SK-N-SH (cell line): ENCODE results near the gene HSD3B7. TPM values are rescaled to one million over a fixed set of nuclear protein-coding genes. Genes with fewer than 3 reads are reported as not detected.
A peak's percentile ranks its signal among the peaks of the same experiment; 100 is the strongest.

Experiments
- CTCF ChIA-PET: fragments of 300-600, 350-600 bp; formaldehyde crosslinking; extraction: SDS; loops from one replicate; lab custom pipeline; 2021; lab: Yijun Ruan, JAX
- POLR2A ChIA-PET: fragments of 350-600 bp; sonication (Branson Sonifier 250); formaldehyde crosslinking; extraction: SDS; loops from one replicate; lab custom pipeline; 2020; ENCODE audit warnings: antibody characterized with exemption, inconsistent platforms; lab: Yijun Ruan, JAX
- DNase-seq: peaks from one replicate; pipeline ENCODE4 v3.0.0; 2012
- H2AFZ ChIP-seq: fragments of 200-600 bp; sonication (generic); 2 replicates; pipeline ENCODE4 v1.8.1; 2016; ENCODE audit warnings: antibody characterized with exemption, mild to moderate bottlenecking, low read depth
- H3F3A ChIP-seq: fragments of 200-600 bp; sonication (generic); replicated peaks from 2 replicates; pipeline ENCODE3; 2016; ENCODE audit warnings: antibody characterized with exemption, mild to moderate bottlenecking; ENCODE audit not compliant: insufficient read depth
- H3K27ac ChIP-seq, 2 experiments: fragments of 200-500 bp in 1 of 2; fragments of 200-600 bp in 1 of 2; sonication (Bioruptor generic) in 1 of 2; sonication (generic), shearing (Covaris generic) in 1 of 2; 2 replicates each; pipeline versions ENCODE4 v1.5.1 to v1.6.1; 2014 to 2016; ENCODE audit warnings: low read depth in 2 of 2, inconsistent platforms in 1 of 2, low read length in 1 of 2, mild to moderate bottlenecking in 1 of 2, mixed read lengths in 1 of 2
- H3K27me3 ChIP-seq: fragments of 200-600 bp; sonication (generic), shearing (Covaris generic); 2 replicates; pipeline ENCODE4 v1.6.1; 2016; ENCODE audit warnings: mixed run types; ENCODE audit not compliant: insufficient read depth
- H3K36me3 ChIP-seq, 2 experiments: fragments of 200-500 bp in 1 of 2; fragments of 200-600 bp in 1 of 2; sonication (Bioruptor generic) in 1 of 2; sonication (generic) in 1 of 2; replicated peaks in 1 of 2; 2 replicates each; pipeline versions ENCODE3 to v1.5.1; 2014 to 2016; ENCODE audit warnings: low read length in 1 of 2, mild to moderate bottlenecking in 1 of 2; ENCODE audit not compliant: insufficient read depth in 2 of 2, control insufficient read depth in 1 of 2
- H3K4me1 ChIP-seq, 2 experiments: fragments of 200-500 bp in 1 of 2; fragments of 200-600 bp in 1 of 2; sonication (Bioruptor generic) in 1 of 2; sonication (generic), shearing (Covaris generic) in 1 of 2; 2 replicates each; pipeline versions ENCODE4 v1.5.1 to v1.6.1; 2014 to 2016; ENCODE audit warnings: low read depth in 1 of 2, low read length in 1 of 2, mixed run types in 1 of 2; ENCODE audit not compliant: insufficient read depth in 2 of 2, control insufficient read depth in 1 of 2
- H3K4me2 ChIP-seq: fragments of 200-600 bp; sonication (generic), shearing (Covaris generic); 2 replicates; pipeline ENCODE4 v1.6.1; 2017; ENCODE audit warnings: mixed run types
- H3K4me3 ChIP-seq, 2 experiments: fragments of 200-500 bp in 1 of 2; fragments of 200-600 bp in 1 of 2; sonication (Bioruptor generic) in 1 of 2; sonication (generic), shearing (Covaris generic) in 1 of 2; 2 replicates each; pipeline versions ENCODE4 v1.5.1 to v1.8.1; 2014 to 2016; ENCODE audit warnings: low read depth in 2 of 2, inconsistent platforms in 1 of 2, low read length in 1 of 2, mild to moderate bottlenecking in 1 of 2, mixed read lengths in 1 of 2, moderate library complexity in 1 of 2
- H3K79me2 ChIP-seq: fragments of 200-600 bp; sonication (generic); 2 replicates; pipeline ENCODE4 v1.8.1; 2017; ENCODE audit warnings: mild to moderate bottlenecking; ENCODE audit not compliant: insufficient read depth
- H3K9ac ChIP-seq: fragments of 200-600 bp; sonication (generic); 2 replicates; pipeline ENCODE4 v1.6.1; 2017; ENCODE audit warnings: mixed run types
- H3K9me2 ChIP-seq: fragments of 200-600 bp; sonication (generic); 2 replicates; pipeline ENCODE4 v1.6.1; 2017; ENCODE audit warnings: mixed run types
- H3K9me3 ChIP-seq: fragments of 200-600 bp; sonication (generic); 2 replicates; pipeline ENCODE4 v1.6.1; 2017; ENCODE audit warnings: mixed run types, mild to moderate bottlenecking, moderate library complexity
- H4K20me1 ChIP-seq: fragments of 200-600 bp; sonication (generic); 2 replicates; pipeline ENCODE4 v1.6.1; 2017; ENCODE audit warnings: mild to moderate bottlenecking, mixed run types; ENCODE audit not compliant: insufficient read depth
- CTCF ChIP-seq: fragments of 200-600 bp; sonication (generic); IDR thresholded peaks from 2 replicates; pipeline ENCODE4 v1.6.1; 2017; ENCODE audit warnings: antibody characterized with exemption, mild to moderate bottlenecking, moderate library complexity
- FOSL2 ChIP-seq: IDR thresholded peaks from 2 replicates; pipeline ENCODE4 v1.4.0; 2012; ENCODE audit warnings: low read depth, mild to moderate bottlenecking, moderate library complexity, borderline replicate concordance
- FOXJ3 ChIP-seq: sonication (generic); formaldehyde crosslinking; IDR thresholded peaks from 2 replicates; pipeline ENCODE4 v1.5.1; 2020; ENCODE audit warnings: mild to moderate bottlenecking, missing genetic modification reagents
- GABPA ChIP-seq: IDR thresholded peaks from 2 replicates; pipeline ENCODE4 v1.4.0; 2012; ENCODE audit warnings: low read depth, mild to moderate bottlenecking
- GATA2 ChIP-seq: sonication (generic); formaldehyde crosslinking; IDR thresholded peaks from 2 replicates; pipeline ENCODE4 v1.5.0; 2020; ENCODE audit warnings: mild to moderate bottlenecking, missing genetic modification reagents
- MEF2A ChIP-seq: IDR thresholded peaks from 2 replicates; pipeline ENCODE4 v1.4.0; 2012; ENCODE audit warnings: low read depth, borderline replicate concordance
- NRF1 ChIP-seq: IDR thresholded peaks from 2 replicates; pipeline ENCODE4 v1.6.1; 2012; ENCODE audit warnings: low read depth, mild to moderate bottlenecking, low read length
- PBX3 ChIP-seq: IDR thresholded peaks from 2 replicates; pipeline ENCODE4; 2012
- RAD21 ChIP-seq: IDR thresholded peaks from 2 replicates; pipeline ENCODE4 v1.6.1; 2012; ENCODE audit warnings: mild to moderate bottlenecking, low read length
- RCOR1 ChIP-seq: fragments of 150-350 bp; IDR thresholded peaks from 2 replicates; pipeline ENCODE4 v1.6.1; 2017; ENCODE audit warnings: antibody characterized with exemption, low read length
- RFX5 ChIP-seq: IDR thresholded peaks from 2 replicates; pipeline ENCODE4 v1.6.1; 2012; ENCODE audit warnings: mild to moderate bottlenecking, improper control_type of control experiment, low read length
- RXRA ChIP-seq: IDR thresholded peaks from 2 replicates; pipeline ENCODE4 v1.4.0; 2012; ENCODE audit warnings: low read depth, mild to moderate bottlenecking, borderline replicate concordance
- SMC3 ChIP-seq: IDR thresholded peaks from 2 replicates; pipeline ENCODE4 v1.6.1; 2012; ENCODE audit warnings: low read depth, low read length, improper control_type of control experiment
- TAF1 ChIP-seq: IDR thresholded peaks from 2 replicates; pipeline ENCODE4 v1.6.1; 2012; ENCODE audit warnings: low read depth, mild to moderate bottlenecking, low read length, moderate library complexity, borderline replicate concordance
- TCF12 ChIP-seq: IDR thresholded peaks from 2 replicates; pipeline ENCODE4 v1.4.0; 2012
- USF2 ChIP-seq: fragments of 150-350 bp; IDR thresholded peaks from 2 replicates; pipeline ENCODE4 v1.6.1; 2017; ENCODE audit warnings: antibody characterized with exemption, low read length, low read depth, borderline replicate concordance
- WGBS: methylation state at CpG from one replicate; pipeline ENCODE4 v1.1.6; 2017; ENCODE audit warnings: low lambda C conversion rate; 5-methylcytosine and 5-hydroxymethylcytosine counted together
- polyA plus RNA-seq, 3 experiments: library from polyadenylated mRNA; depleted of rRNA; stranded (reverse); fragments of >200 nt; gene quantifications; 2 replicates each; pipeline ENCODE4 v1.2.3, GENCODE V29; 2012
- TF ChIP-seq, protein P1 (sequence below): IDR thresholded peaks from 2 replicates; pipeline ENCODE4 v1.4.0; 2012; ENCODE audit warnings: low read depth, borderline replicate concordance
- TF ChIP-seq, protein P2 (sequence below): fragments of 150-350 bp; IDR thresholded peaks from 2 replicates; pipeline ENCODE4 v1.6.1; 2016; ENCODE audit warnings: mild to moderate bottlenecking, low read depth, low read length

The HSD3B7 gene
- polyA plus RNA-seq, 1 of the 3 experiments (the other 2 are of a cell fraction) = 12.2 TPM

- Histone ChIP-seq H3K9me2 (no peaks in the 10 kb centered on the region), H3K4me2 (no peak overlapping the region), H4K20me1 (no peaks in the 10 kb centered on the region), H3K9me3 (no peaks in the 10 kb centered on the region), H3K4me1 (peaks cover 0 to 20% of the 10 kb centered on the region in 2 experiments; a peak in 1 of 4 replicates), H2AFZ (no peak overlapping the region), H3K27me3 (no peaks in the 10 kb centered on the region), H3K4me3 (no peak overlapping the region), H3F3A (peaks cover 37% of the 10 kb centered on the region), H3K9ac (no peak overlapping the region), H3K79me2 (peaks cover 12% of the 10 kb centered on the region; the same call in 1 of the 2 replicates), H3K36me3 (peaks cover 11 to 28% of the 10 kb centered on the region in 2 experiments), H3K27ac (peak overlapping the region in 1 of 2 experiments; percentile 86; a peak in 2 of 4 replicates)
- 88% methylated on average over 3 of the region's 3 CpGs for WGBS
- POLR2A ChIA-PET = interaction anchor here (1.1 kb wide), 1 partner anchor 10 kb away, joined by 3 read pairs; the partner anchor contains the start of gene SETD1A
- CTCF ChIA-PET = interaction anchor here (1.0 to 1.4 kb wide), 3 partner anchors 12 to 133 kb away, joined by 3 to 4 read pairs (median 4); no protein-coding TSS in a partner anchor
- TF ChIP-seq MEF2A (no peak), FOXJ3 (CRISPR knock-in tag) (no peak), GABPA (no peak), RCOR1 (no peak), RFX5 (no peak), USF2 (no peak), NRF1 (no peak), GATA2 (CRISPR knock-in tag) (no peak), TAF1 (no peak), RXRA (no peak)
- TF ChIP-seq, protein P1, sequence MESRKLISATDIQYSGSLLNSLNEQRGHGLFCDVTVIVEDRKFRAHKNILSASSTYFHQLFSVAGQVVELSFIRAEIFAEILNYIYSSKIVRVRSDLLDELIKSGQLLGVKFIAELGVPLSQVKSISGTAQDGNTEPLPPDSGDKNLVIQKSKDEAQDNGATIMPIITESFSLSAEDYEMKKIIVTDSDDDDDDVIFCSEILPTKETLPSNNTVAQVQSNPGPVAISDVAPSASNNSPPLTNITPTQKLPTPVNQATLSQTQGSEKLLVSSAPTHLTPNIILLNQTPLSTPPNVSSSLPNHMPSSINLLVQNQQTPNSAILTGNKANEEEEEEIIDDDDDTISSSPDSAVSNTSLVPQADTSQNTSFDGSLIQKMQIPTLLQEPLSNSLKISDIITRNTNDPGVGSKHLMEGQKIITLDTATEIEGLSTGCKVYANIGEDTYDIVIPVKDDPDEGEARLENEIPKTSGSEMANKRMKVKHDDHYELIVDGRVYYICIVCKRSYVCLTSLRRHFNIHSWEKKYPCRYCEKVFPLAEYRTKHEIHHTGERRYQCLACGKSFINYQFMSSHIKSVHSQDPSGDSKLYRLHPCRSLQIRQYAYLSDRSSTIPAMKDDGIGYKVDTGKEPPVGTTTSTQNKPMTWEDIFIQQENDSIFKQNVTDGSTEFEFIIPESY = no peak
- DNase-seq = no peak
These were observed 37.5 kb upstream of the HSD3B7 start for GRCh38 chr16:30947541-30947858.

DNA sequence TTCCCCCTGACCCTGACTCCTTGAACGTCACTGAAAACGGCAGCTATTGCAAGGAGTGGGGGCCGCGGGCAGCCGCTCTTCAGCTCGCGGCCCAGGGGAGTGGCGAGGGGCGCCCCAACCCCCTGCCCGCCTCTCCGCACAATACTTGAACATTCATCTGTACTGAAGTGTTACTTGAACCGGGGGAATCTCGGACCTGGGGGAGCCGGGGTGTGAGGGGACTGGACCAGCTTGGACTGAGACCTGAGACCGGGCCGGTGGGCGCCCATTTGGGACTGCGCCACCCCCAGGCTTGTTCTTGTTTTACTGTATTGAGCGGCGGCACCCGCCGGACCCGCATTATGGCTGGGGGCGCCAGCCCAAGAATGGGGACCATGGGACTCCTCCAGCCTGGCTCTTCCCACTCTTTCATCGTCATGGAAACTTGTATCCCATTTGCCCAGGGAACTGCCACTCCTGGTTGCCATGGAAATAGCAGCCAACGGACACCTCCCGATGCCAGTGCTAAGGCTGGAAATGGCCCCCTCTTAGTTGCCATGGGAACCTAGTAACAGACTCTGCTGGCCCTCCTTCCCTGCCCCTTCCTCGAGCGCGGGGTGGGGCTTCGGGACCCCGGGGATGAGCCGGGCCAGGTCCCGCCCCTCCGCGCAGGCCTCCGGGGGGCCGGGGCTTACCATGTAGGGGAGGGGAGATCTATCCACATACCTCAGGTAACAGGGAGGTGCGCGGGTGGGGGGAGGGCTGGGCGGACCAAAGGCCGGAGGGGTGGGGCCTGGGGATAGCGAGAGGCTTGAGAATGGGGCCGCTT is 36.9 kb upstream of the HSD3B7 start:
- CTCF ChIA-PET = interaction anchor here (1.0 to 1.4 kb wide), 3 partner anchors 12 to 133 kb away, joined by 3 to 4 read pairs (median 4); no protein-coding TSS in a partner anchor
- Histone ChIP-seq H3K27ac (peak overlapping the region; percentile 86 to 91), H4K20me1 (no peaks in the 10 kb centered on the region), H3K27me3 (no peaks in the 10 kb centered on the region), H3K4me2 (peak overlapping the region; percentile 97), H3K79me2 (peaks cover 12% of the 10 kb centered on the region; the same call in 1 of the 2 replicates), H3K9me3 (no peaks in the 10 kb centered on the region), H3K9ac (peak overlapping the region; percentile 86), H3K4me1 (peaks cover 0 to 20% of the 10 kb centered on the region in 2 experiments; a peak in 1 of 4 replicates), H3K4me3 (peak overlapping the region; percentile 80 to 93), H3K9me2 (no peaks in the 10 kb centered on the region), H2AFZ (peak overlapping the region; percentile 59; the same call in 1 of the 2 replicates), H3K36me3 (peaks cover 8 to 22% of the 10 kb centered on the region in 2 experiments), H3F3A (peaks cover 42% of the 10 kb centered on the region)
- 26% methylated on average over 30 of the region's 44 CpGs for WGBS
- DNase-seq = peak; percentile 95
- POLR2A ChIA-PET = interaction anchor here (1.1 kb wide), 1 partner anchor 9 kb away, joined by 3 read pairs; the partner anchor contains the start of gene SETD1A
- TF ChIP-seq TCF12 (no peak), GATA2 (CRISPR knock-in tag) (no peak), NRF1 (0 out of 2 replicates have a peak, but pooled peaks have one; percentile 39), RAD21 (no peak), RXRA (no peak), SMC3 (no peak), CTCF (no peak), PBX3 (peak; percentile 99), FOXJ3 (CRISPR knock-in tag) (no peak), RFX5 (no peak; the same call in 1 of the 2 replicates), FOSL2 (no peak)
- TF ChIP-seq, protein P2, sequence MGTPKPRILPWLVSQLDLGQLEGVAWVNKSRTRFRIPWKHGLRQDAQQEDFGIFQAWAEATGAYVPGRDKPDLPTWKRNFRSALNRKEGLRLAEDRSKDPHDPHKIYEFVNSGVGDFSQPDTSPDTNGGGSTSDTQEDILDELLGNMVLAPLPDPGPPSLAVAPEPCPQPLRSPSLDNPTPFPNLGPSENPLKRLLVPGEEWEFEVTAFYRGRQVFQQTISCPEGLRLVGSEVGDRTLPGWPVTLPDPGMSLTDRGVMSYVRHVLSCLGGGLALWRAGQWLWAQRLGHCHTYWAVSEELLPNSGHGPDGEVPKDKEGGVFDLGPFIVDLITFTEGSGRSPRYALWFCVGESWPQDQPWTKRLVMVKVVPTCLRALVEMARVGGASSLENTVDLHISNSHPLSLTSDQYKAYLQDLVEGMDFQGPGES = 0 out of 2 replicates have a peak, but pooled peaks have one; percentile 33
